MG63 (cell line): ENCODE data around the gene EPHB1. TPM values are rescaled to one million over a fixed set of nuclear protein-coding genes. Genes with fewer than 3 reads are reported as not detected.

ENCODE experiments used
- DNase-seq: peaks from one replicate; pipeline ENCODE4 v3.0.0-alpha.2; 2020
- H3K27me3 ChIP-seq: fragments of 250-450 bp; sonication (Bioruptor Pico); 2 replicates; pipeline ENCODE4 v1.5.1; 2020; ENCODE audit warnings: mild to moderate bottlenecking, moderate library complexity
- H3K36me3 ChIP-seq: fragments of 250-450 bp; sonication (Bioruptor Pico); 2 replicates; pipeline ENCODE4 v1.5.1; 2020; ENCODE audit warnings: mild to moderate bottlenecking, moderate library complexity
- H3K4me3 ChIP-seq: fragments of 250-450 bp; sonication (Bioruptor Pico); 2 replicates; pipeline ENCODE4 v1.5.1; 2020; ENCODE audit warnings: mild to moderate bottlenecking, moderate library complexity
- H3K9me3 ChIP-seq: fragments of 250-450 bp; sonication (Bioruptor Pico); 2 replicates; pipeline ENCODE4 v1.5.1; 2020; ENCODE audit warnings: mild to moderate bottlenecking, moderate library complexity
- total RNA-seq: library from RNA; depleted of rRNA; stranded (reverse); fragments of >200 nt; shearing (Covaris generic); gene quantifications from 2 replicates; pipeline ENCODE4 v1.2.3, GENCODE V29; 2014; ENCODE audit warnings: low replicate concordance

Gene EPHB1
- total RNA-seq, 1 experiment from 2014 or later = not detected

GRCh38 chr3:134798681-134799311 lies 3.7 kb downstream of the EPHB1 start:
- H3K36me3 ChIP-seq = no peaks in the 10 kb centered on the region
- peaks cover 31% of the 10 kb centered on the region for H3K27me3 ChIP-seq
- no peak for DNase-seq
- H3K9me3 ChIP-seq = no peaks in the 10 kb centered on the region
- no peak overlapping the region for H3K4me3 ChIP-seq

GRCh38 chr3:134799393-134799792 lies 4.3 kb downstream of the EPHB1 start:
- Histone ChIP-seq H3K36me3 (no peaks in the 10 kb centered on the region), H3K9me3 (no peaks in the 10 kb centered on the region), H3K4me3 (no peak overlapping the region), H3K27me3 (peaks cover 31% of the 10 kb centered on the region)
- peak; percentile 19 for DNase-seq

GRCh38 chr3:134801204-134801958 lies 6.3 kb downstream of the EPHB1 start:
- H3K27me3 ChIP-seq = peaks cover 18% of the 10 kb centered on the region
- H3K9me3 ChIP-seq = no peaks in the 10 kb centered on the region
- no peaks in the 10 kb centered on the region for H3K36me3 ChIP-seq
- H3K4me3 ChIP-seq = no peak overlapping the region
- DNase-seq = no peak

- H3K36me3 ChIP-seq = no peaks in the 10 kb centered on the region
- DNase-seq = no peak
- H3K9me3 ChIP-seq = no peaks in the 10 kb centered on the region
- H3K4me3 ChIP-seq = no peak overlapping the region
- peaks cover 7% of the 10 kb centered on the region for H3K27me3 ChIP-seq
Measured at GRCh38 chr3:134802428-134803050, 7.5 kb downstream of the EPHB1 start.

- Histone ChIP-seq H3K36me3 (no peaks in the 10 kb centered on the region), H3K9me3 (no peaks in the 10 kb centered on the region), H3K4me3 (no peak overlapping the region), H3K27me3 (peaks cover 1% of the 10 kb centered on the region; the same call in 1 of the 2 replicates)
- no peak for DNase-seq
Measured at GRCh38 chr3:134803051-134803505, 8.0 kb downstream of the EPHB1 start.

GRCh38 chr3:134803652-134804051 lies 8.6 kb downstream of the EPHB1 start:
- Histone ChIP-seq H3K36me3 (no peaks in the 10 kb centered on the region), H3K9me3 (no peaks in the 10 kb centered on the region), H3K27me3 (no peaks in the 10 kb centered on the region; the same call in 1 of the 2 replicates), H3K4me3 (no peak overlapping the region)
- no peak for DNase-seq

GRCh38 chr3:134804508-134805480 lies 9.7 kb downstream of the EPHB1 start:
- H3K4me3 ChIP-seq = no peak overlapping the region
- no peaks in the 10 kb centered on the region for H3K9me3 ChIP-seq
- no peak for DNase-seq
- H3K27me3 ChIP-seq = no peaks in the 10 kb centered on the region; the same call in none of the 2 replicates
- H3K36me3 ChIP-seq = no peaks in the 10 kb centered on the region

GRCh38 chr3:134807189-134807588 lies 12.1 kb downstream of the EPHB1 start:
- Histone ChIP-seq H3K27me3 (no peaks in the 10 kb centered on the region; the same call in 1 of the 2 replicates), H3K9me3 (no peaks in the 10 kb centered on the region), H3K36me3 (no peaks in the 10 kb centered on the region), H3K4me3 (no peak overlapping the region)
- no peak for DNase-seq

- H3K36me3 ChIP-seq = no peaks in the 10 kb centered on the region
Measured at GRCh38 chr3:134808835-134809234, 13.8 kb downstream of the EPHB1 start.

GRCh38 chr3:134809427-134810051 lies 14.5 kb downstream of the EPHB1 start:
- no peaks in the 10 kb centered on the region; the same call in 1 of the 2 replicates for H3K27me3 ChIP-seq
- no peaks in the 10 kb centered on the region for H3K9me3 ChIP-seq
- DNase-seq = no peak
- H3K4me3 ChIP-seq = no peak overlapping the region
- H3K36me3 ChIP-seq = no peaks in the 10 kb centered on the region

More at GRCh38 chr3:134808835-134809234, 13.8 kb downstream of the EPHB1 start:
- Histone ChIP-seq H3K27me3 (no peaks in the 10 kb centered on the region; the same call in 1 of the 2 replicates), H3K4me3 (no peak overlapping the region), H3K9me3 (no peaks in the 10 kb centered on the region)
- no peak for DNase-seq

GRCh38 chr3:134810052-134810435 lies 15.0 kb downstream of the EPHB1 start:
- Histone ChIP-seq H3K9me3 (no peaks in the 10 kb centered on the region), H3K4me3 (no peak overlapping the region), H3K36me3 (no peaks in the 10 kb centered on the region), H3K27me3 (no peaks in the 10 kb centered on the region; the same call in 1 of the 2 replicates)
- no peak for DNase-seq

GRCh38 chr3:134810850-134811249 lies 15.8 kb downstream of the EPHB1 start:
- Histone ChIP-seq H3K27me3 (no peaks in the 10 kb centered on the region; the same call in 1 of the 2 replicates), H3K36me3 (no peaks in the 10 kb centered on the region), H3K4me3 (no peak overlapping the region), H3K9me3 (no peaks in the 10 kb centered on the region)
- DNase-seq = no peak

- H3K36me3 ChIP-seq = no peaks in the 10 kb centered on the region
- DNase-seq = no peak
- H3K27me3 ChIP-seq = peaks cover 10% of the 10 kb centered on the region; the same call in 1 of the 2 replicates
- no peak overlapping the region for H3K4me3 ChIP-seq
- no peaks in the 10 kb centered on the region for H3K9me3 ChIP-seq
Measured at GRCh38 chr3:134813618-134814017, 18.6 kb downstream of the EPHB1 start.

GRCh38 chr3:134815519-134815918 lies 20.5 kb downstream of the EPHB1 start:
- no peak overlapping the region for H3K4me3 ChIP-seq
- H3K27me3 ChIP-seq = peaks cover 10% of the 10 kb centered on the region; the same call in 1 of the 2 replicates
- no peak for DNase-seq
- no peaks in the 10 kb centered on the region for H3K9me3 ChIP-seq
- no peaks in the 10 kb centered on the region for H3K36me3 ChIP-seq

GRCh38 chr3:134816623-134817022 lies 21.6 kb downstream of the EPHB1 start:
- Histone ChIP-seq H3K27me3 (peaks cover 10% of the 10 kb centered on the region; the same call in 1 of the 2 replicates), H3K4me3 (no peak overlapping the region), H3K9me3 (no peaks in the 10 kb centered on the region), H3K36me3 (no peaks in the 10 kb centered on the region)
- no peak for DNase-seq

- Histone ChIP-seq H3K4me3 (no peak overlapping the region), H3K27me3 (peaks cover 10% of the 10 kb centered on the region; the same call in 1 of the 2 replicates), H3K9me3 (no peaks in the 10 kb centered on the region), H3K36me3 (no peaks in the 10 kb centered on the region)
- DNase-seq = no peak
Measured at GRCh38 chr3:134817297-134817696, 22.2 kb downstream of the EPHB1 start.
